Upper lobe of right lung (tissue), 1 donor: Measurements from ENCODE around the gene EXOC3L1. TPM values are rescaled to one million over a fixed set of nuclear protein-coding genes. Genes with fewer than 3 reads are reported as not detected.

ENCODE experiments used
- ATAC-seq: fragments of 200-7000 bp; cut with Tn5 transposase; one replicate; pipeline ENCODE4 v1.9.1; 2020; ENCODE audit warnings: mild to moderate bottlenecking, moderate library complexity
- DNase-seq: peaks from one replicate; pipeline ENCODE4 v3.0.0-alpha.2; 2020
- H3K27ac ChIP-seq: fragments of 200-600 bp; one replicate; pipeline ENCODE4 v1.8.0; 2022
- H3K27me3 ChIP-seq: fragments of 200-600 bp; one replicate; pipeline ENCODE4 v1.8.0; 2022; ENCODE audit warnings: mild to moderate bottlenecking
- H3K36me3 ChIP-seq: fragments of 200-600 bp; one replicate; pipeline ENCODE4 v1.8.0; 2022
- H3K4me1 ChIP-seq: fragments of 200-600 bp; one replicate; pipeline ENCODE4 v1.8.0; 2022
- H3K4me3 ChIP-seq: fragments of 200-600 bp; one replicate; pipeline ENCODE4 v1.8.0; 2022; ENCODE audit warnings: mild to moderate bottlenecking
- H3K9me3 ChIP-seq: fragments of 200-600 bp; one replicate; pipeline ENCODE4 v1.8.0; 2022
- CTCF ChIP-seq: fragments of 200-600 bp; IDR thresholded peaks from one replicate; pipeline ENCODE4 v1.8.0; 2022; ENCODE audit warnings: antibody characterized with exemption
- intact Hi-C: fragments of 100-400 bp; cut with DNase I; formaldehyde crosslinking; loops from one replicate; pipeline ENCODE4 v1.11.0; 2022
- total RNA-seq: library from RNA; stranded (reverse); fragmentation: NEBNext Ultra II Directional; extraction: Animal tissue kit (Norgen Biotek cat#: 25700); gene quantifications from one replicate; pipeline ENCODE4 v1.2.1, GENCODE V29; 2021
- donor health status: DM: no; HTN: yes; CAD: no; lungs with severe emphysema.

Gene EXOC3L1
- total RNA-seq, 1 donor from 2014 or later: 17.1 TPM

GRCh38 chr16:67149276-67150046, 40.5 kb downstream of the EXOC3L1 start:
- no peak for ATAC-seq
- Histone ChIP-seq H3K27me3 (no peaks in the 10 kb centered on the region), H3K9me3 (no peaks in the 10 kb centered on the region), H3K36me3 (peaks cover 41% of the 10 kb centered on the region), H3K4me1 (peaks cover 7% of the 10 kb centered on the region), H3K27ac (no peak overlapping the region), H3K4me3 (peak overlapping the region; percentile 75)
- intact Hi-C loops: loop anchor here (10.0 kb wide), 1 partner anchor 175 kb away; no protein-coding TSS in a partner anchor
- no peak for TF ChIP-seq CTCF
- DNase-seq: no peak

- intact Hi-C loops: no loop called here
- ATAC-seq: no peak
- DNase-seq: no peak
- Histone ChIP-seq H3K27ac (no peak overlapping the region), H3K9me3 (no peaks in the 10 kb centered on the region), H3K27me3 (no peaks in the 10 kb centered on the region), H3K36me3 (peaks cover 47% of the 10 kb centered on the region), H3K4me3 (no peak overlapping the region), H3K4me1 (peaks cover 7% of the 10 kb centered on the region)
- no peak for TF ChIP-seq CTCF
Observed at GRCh38 chr16:67148656-67149275, 41.2 kb downstream of the EXOC3L1 start.

GRCh38 chr16:67148221-67148620, 41.7 kb downstream of the EXOC3L1 start:
- intact Hi-C loops: no loop called here
- H3K4me3 ChIP-seq: no peak overlapping the region
- no peaks in the 10 kb centered on the region for H3K27me3 ChIP-seq
- no peak for TF ChIP-seq CTCF
- H3K9me3 ChIP-seq: no peaks in the 10 kb centered on the region
- H3K4me1 ChIP-seq: peaks cover 7% of the 10 kb centered on the region
- no peak for ATAC-seq
- H3K36me3 ChIP-seq: peaks cover 53% of the 10 kb centered on the region
- DNase-seq: no peak
- H3K27ac ChIP-seq: no peak overlapping the region

- intact Hi-C loops: no loop called here
- Histone ChIP-seq H3K27ac (no peak overlapping the region), H3K4me1 (peaks cover 7% of the 10 kb centered on the region), H3K36me3 (peaks cover 59% of the 10 kb centered on the region), H3K4me3 (no peak overlapping the region), H3K9me3 (no peaks in the 10 kb centered on the region), H3K27me3 (no peaks in the 10 kb centered on the region)
- no peak for TF ChIP-seq CTCF
- no peak for ATAC-seq
- DNase-seq: no peak
Observed at GRCh38 chr16:67147437-67148140, 42.3 kb downstream of the EXOC3L1 start.

- no peak for DNase-seq
- peaks cover 7% of the 10 kb centered on the region for H3K4me1 ChIP-seq
- H3K27ac ChIP-seq: no peak overlapping the region
- TF ChIP-seq CTCF: no peak
- peaks cover 68% of the 10 kb centered on the region for H3K36me3 ChIP-seq
- no peak for ATAC-seq
- no peaks in the 10 kb centered on the region for H3K9me3 ChIP-seq
- no peaks in the 10 kb centered on the region for H3K27me3 ChIP-seq
- H3K4me3 ChIP-seq: no peak overlapping the region
- intact Hi-C loops: no loop called here
Observed at GRCh38 chr16:67146523-67147357, 43.2 kb downstream of the EXOC3L1 start.
